Measurements from ENCODE around the gene GOLT1A.
"Not testable (repeated sequence)": the region's sequence is repeated elsewhere in the genome, so short reads cannot be mapped to it uniquely, and the experiment has no call there.

Gene GOLT1A

DNA sequence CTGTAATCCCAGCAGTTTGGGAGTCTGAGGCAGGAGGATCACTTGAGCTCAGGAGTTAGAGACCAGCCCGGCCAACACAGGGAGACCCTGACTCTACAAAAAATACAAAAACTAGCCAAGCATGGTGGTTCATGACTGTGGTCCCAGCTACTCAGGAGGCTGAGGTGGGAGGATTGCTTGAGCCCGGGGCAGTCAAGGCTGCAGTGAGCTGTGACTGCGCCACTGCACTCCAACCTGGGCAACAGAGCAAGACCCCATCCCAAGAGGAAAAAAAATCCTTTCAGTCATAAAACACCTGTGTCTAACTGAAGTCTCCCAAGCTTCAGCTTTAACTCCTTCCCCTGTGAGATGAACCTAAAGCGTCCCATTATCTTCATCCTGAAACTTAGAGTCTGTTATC, 33.1 kb upstream of the GOLT1A start:
- DNase-seq, result no peak

DNA sequence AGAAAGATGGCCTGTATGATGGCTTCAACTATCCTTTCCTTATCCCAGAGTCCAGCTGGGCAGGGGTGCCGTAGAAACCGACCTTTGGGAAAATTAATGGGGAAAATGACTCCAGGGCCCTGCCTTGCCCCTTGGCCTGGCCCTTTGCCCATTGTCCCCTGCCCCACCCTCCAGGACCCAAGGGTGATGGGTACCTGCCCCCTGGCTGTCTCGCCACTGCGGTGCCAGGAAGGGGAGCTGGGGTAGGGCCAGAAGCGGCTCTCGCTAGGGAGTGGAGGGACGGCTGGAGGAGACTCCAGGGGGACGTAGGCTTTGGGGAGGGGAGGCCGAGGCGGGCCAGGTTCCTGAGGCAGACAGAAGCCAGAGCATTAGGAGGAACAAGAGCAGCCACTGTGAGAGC, 29.1 kb upstream of the GOLT1A start:
- DNase-seq, result no peak

DNA sequence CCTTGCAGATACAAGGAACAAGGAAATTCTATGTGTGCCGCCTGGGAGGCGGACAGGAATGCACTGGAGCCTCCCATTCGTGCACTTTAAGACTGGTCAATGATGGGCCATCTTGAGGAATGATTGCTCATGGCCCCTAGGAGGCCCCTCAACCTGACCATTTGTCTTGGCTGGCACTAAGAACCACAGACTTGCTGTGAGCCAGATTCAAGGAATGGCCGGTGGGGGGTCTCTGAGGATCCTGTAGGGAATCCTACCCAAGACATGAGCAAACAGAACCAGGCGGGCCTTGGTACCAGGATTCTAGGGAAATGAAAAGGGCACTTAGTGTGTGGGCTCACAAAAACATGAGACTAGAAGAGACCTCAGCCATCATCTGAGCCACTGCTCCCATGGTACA, 28.1 kb upstream of the GOLT1A start:
- DNase-seq, result no peak

DNA sequence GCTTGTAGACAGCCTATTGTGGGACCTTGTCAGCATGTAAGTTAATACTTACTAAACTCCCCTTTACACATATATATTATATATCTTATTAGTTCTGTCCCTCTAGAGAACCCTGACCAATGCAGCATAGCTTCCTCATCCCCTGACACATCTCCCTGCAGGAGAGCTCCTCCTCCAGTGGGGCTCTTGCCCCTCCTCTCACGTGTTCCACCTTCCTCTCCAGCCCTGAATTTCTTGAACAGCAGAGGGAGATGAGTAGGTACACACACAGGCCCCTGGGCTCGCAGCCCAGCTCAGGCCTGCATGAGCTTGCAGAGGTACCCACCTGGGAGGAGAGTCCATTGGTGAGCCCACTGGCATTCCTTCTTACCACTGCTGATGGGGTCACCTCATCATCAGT, 27.3 kb upstream of the GOLT1A start:
- no peak for DNase-seq

DNA sequence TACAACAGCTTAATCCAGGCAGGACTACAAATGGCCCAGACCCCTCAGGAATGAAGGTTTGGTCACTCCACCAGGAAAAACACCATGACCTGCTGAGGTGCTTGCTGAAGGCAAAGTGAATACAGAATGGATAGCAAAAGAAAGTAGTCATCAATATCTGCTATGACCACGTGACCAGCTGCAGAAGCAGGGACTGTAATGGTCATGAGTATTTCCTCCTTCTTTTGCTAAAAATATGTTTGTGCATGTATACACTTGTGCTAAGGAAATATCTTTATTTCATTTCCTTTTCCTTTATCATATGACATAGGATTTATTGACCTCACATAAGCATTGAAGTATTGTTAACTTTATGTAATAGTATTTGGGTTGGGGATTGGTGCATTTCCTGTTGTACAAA, 26.4 kb upstream of the GOLT1A start:
- no peak for DNase-seq

DNA sequence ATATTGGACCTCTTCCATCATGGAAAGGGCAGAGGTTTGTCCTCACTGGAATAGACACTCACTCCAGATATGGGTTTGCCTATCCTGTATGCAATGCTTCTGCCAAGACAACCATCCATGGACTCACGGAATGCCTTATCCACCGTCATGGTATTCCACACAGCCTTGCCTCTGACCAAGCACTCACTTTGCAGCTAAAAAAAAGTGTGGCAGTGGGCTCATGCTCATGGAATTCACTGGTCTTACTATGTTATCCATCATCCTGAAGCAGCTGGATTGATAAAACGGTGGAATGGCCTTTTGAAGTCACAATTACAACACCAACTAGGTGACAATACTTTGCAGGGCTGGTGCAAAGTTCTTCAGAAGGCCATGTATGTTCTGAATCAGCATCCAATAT, 25.6 kb upstream of the GOLT1A start:
- not testable (repeated sequence) for DNase-seq

DNA sequence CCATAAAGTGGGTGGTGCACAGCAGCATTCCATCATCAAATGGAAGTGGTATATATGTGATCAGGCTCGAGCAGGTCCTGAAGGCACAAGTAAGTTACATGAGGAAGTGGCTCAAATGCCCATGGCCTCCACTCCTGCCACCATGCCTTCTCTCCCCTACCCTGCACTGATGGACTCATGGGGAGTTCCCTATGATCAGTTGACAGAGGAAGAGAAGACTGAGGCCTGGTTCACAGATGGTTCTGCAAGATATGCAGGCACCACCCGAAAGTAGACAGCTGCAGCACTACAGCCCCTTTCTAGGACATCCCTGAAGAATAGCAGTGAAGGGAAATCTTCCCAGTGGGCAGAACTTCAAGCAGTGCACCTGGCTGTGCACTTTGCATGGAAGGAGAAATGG, 24.7 kb upstream of the GOLT1A start:
- DNase-seq, result not testable (repeated sequence)

DNA sequence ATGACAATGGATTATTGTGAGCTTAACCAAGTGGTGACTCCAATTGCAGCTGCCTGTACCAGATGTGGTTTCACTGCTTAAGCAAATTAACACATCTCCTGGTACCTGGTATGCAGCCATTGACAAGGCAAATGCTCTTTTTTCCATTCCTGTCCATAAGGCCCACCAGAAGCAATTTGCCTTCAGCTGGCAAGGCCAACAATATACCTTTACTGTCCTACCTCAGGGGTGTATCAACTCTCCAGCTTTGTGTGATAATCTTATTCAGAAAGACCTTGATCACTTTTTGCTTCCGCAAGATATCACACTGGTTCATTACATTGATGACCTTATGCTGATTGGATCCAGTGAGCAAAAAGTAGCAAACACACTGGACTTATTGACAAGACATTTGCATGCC, 23.7 kb upstream of the GOLT1A start:
- DNase-seq, result not testable (repeated sequence)

DNA sequence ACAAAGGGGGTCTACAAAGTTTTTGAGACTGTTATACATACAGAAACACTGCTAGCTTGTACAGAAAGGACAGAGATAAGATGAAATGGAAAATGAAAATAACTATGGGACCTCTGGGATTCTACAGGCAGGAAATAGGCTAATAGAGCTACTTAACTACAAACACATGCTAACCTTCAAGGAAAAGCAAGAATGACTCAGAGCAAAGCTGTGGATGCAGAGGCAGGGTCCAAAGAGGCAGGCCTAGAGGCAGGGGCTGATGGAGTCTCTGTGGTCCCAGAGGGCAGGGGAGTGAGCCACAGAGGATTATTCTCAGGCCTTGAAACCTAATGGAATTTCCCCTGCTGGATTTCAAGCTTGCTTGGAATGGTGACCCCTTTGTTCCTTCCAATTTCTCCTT, 18.7 kb upstream of the GOLT1A start:
- DNase-seq, result no peak

DNA sequence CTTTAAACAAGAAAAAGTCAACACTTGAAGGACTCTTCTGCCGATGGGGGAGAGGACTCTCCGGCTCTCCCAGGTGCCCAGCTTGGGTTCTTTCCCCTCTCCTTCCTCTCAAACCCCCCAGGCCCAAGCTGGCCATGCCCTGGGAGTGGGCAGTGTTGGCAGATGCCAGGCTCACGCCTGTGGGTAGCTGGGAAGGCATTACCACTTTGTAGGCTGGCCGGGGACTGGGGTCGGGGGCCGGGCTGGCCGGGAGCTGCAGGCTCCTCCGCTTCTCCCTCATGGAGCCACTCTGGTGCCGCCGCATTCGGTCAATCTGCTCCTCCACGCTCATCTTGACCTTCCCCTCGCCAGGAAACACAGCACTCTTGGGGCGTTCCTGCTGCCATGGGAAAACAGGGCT, 16.4 kb upstream of the GOLT1A start:
- no peak for DNase-seq

DNA sequence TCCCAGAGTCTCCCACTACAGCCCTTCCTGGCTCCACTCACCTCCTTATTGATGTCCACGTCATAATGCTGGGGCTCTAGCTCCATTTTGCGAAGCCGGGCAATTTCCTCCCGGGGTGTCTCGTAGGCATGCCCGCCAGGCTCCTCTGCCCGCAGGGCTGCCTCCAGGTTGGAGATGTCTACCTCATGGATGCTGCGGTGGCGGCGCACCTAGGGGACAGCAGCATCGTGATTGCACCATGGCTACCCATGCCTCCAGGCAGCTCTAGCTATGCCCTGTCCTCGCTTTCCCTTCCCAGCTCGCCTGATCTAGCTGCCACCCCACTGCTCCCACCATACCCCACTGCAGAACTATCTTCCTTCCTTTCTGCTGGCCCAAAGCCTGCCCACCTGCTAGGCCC, 15.1 kb upstream of the GOLT1A start:
- no peak for DNase-seq

DNA sequence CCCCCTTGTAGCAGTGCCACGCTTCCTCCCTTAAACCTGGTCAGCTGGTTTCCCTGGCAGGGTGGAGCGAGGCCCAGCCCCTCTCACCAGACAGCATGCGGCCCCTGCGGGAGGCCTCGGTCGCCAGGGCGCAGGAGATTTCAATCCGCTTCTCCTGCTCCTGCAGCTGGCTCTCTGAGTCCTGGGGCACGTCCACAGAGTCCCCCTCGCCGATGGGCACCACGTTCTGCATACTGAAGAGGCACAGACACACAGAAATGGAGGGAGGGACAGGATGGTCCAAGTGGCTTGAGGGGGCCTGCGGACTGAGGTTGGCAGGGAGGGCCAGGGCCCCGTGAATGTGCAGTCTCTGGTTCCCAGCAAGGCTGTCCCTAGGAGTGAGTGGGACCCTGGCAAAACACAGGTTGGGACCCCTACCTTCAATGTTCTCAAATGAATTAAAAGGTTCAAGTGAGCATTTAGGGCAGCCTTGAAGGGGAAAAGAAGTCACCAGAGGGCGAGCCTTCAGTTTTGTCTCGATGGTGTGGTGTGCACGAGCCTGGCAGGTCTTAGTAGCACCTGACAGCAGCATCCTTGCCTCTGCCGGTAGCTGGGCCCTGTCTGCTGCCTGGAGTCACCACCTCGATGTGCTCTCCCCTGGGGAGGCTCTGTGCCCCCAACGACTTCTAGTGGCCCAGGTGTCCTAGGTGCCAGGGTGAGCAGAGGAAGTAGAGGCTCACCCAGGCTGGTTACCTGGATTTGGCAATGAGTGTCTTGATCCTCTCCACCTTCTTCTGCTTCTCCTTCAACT, 14.4 kb upstream of the GOLT1A start:
- no peak for DNase-seq

DNA sequence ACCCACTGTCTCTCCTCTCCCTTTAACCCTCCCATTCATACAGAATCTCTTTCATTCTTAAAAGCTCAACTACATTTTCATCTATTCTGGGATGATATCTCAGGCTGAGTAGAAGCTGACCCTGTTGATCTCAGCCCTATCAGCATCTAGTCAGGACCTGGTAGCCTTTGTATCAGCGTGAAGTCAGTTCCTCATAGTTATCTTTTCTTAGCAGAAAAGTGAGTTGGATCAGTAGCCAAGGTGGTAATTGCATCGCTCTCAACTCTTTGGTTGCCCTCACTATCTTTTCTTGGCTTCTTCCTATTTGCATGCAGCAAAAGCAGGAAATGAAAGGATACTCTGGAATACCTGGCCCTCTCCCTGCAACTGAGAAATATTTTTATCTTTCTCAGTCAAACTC, 13.6 kb upstream of the GOLT1A start:
- DNase-seq, result no peak

DNA sequence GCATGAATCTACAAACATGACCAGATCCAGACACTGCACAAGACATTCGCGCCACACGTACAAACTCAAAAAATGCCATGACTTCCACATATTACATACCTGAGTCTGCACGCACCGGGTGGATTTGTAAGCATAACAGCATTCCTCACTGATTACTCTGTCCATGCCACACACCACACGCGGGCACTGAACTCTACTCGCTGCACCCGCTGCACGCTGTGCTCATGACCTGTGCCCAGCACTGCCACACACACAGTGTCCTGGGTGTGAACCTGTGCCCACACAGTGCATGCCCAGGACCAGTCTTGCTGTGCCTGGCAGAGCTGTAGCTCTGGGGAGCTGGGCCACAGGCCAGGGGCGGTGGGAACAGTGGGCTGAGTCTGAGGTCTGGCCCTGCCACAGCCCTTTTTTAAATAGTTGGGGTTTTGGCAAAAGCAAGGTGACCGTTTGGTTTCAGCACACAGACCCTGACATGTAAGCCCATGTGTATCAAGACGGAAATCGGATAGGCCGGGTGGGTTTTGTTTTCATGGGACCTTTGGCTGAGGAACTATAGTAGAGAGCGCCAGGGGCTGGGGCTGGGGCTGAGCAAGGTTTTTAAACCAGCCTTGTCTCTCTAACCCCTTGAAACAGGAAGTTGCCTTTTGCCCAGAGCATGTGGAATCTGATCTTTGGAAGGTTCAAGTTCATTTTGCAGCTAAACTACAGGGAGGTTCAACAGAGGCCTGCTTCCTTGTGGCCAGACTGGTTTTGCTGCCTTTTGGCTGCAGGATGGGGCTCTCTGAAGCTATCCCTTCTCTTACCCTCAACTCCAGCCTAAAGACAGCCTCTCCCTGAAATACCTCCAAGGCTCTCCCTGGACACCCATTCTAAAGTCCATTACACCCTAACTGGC, 12.3 kb upstream of the GOLT1A start:
- DNase-seq, result peak; percentile 72

DNA sequence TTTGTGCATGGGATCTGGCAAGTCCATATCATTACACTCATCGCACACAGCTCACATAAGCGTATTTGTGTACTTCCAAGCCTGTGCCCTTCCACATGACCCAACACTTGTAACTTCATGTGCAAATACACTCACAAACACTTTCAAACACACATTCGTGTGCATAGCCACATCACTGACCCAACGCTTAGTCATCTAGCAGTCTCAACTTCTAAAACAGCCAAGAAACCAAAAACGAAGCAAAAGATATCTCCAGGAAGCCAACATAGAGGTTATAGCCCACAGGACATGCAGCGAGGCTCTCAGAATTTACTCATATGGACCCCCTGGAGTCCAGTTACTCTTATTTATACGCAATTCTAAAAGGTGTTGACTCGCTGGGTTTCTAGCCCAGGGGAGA, 10.9 kb upstream of the GOLT1A start:
- DNase-seq, result no peak

DNA sequence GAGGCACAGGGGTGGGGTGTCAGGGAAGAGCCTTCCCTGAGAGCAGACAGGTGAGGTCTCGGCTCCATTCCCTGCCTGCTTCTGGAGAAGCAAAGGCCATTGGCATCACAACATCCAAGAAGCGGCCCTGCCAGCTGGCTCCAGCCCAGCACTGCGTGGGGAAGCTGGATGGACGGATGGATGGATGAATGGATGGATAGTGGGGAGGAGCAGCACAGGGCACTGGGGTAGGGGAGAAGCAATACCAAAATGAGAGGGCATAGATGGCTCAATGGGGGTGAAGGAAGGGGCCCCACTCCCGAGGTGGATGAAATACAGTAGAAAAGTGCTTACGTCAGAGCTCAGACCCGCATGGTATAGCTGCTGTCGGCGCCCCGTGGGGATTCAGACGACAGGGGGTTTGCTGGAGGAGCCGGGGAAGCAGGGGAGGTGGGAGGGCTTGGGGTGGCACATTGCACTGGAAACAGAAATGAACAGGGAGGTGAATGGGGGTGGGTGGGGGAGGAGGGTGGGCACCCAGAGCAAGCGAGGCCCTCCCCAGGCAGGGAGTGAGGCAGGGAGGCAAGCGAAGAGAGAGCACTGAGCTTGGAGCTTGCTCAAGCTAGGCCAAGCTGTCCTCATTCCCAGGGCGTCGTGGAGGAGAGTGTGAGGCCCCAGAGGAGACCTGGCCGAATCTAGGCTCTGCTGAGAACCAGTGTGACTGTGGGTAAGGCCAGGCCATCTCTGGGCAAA, 9.5 kb upstream of the GOLT1A start:
- no peak for DNase-seq

DNA sequence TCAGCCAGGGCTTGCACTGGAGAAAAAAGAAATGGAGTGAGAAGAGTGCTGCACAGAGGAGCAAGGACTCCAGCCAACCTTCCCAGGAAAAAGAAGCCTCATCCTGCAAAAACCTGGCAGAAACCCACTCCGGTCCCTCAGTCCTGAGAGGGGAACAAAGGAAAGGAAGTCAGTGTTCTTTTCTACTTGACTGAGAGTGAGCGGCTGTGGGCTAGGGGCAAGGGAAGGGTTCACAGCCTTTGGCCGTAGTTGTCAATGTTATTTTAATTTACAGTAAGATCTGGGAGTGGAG, 8.9 kb upstream of the GOLT1A start:
- no peak for DNase-seq

DNA sequence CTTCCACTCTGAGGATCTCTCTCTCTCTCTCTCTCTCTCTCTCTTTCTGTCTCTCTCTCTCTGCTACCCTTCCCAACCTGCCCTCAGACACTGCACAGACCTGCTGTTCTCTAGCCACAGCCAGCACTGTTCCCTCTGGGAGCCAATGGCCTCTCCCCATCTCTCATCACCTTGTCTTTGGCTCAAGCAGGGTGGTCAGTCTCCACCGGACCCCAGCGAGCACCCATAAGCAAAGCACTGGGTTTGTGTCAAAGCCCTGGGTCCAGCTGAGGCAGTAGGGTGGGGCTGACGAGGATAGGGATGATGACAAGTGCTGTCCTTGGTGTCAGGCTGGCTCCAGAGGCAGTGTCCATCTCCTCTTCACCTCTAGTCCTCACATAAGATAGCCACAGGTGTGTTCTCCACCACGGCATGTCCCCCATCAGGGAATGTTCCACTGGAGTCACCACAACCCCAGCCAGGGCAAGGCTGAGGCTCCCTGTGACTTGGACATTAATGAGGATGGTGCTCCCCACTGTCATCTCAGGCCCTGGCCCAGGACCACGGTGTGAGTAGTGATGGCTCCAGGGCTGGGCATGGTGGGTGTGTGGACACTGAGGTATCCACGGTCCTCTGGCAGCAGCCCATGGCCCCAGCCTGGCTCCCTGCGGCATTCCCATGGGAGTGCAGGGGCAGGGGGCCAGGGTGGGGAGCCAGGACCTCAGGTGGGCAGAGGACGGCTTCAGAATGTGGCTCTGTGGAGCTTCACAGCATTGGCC, 8.4 kb upstream of the GOLT1A start:
- DNase-seq, result no peak

DNA sequence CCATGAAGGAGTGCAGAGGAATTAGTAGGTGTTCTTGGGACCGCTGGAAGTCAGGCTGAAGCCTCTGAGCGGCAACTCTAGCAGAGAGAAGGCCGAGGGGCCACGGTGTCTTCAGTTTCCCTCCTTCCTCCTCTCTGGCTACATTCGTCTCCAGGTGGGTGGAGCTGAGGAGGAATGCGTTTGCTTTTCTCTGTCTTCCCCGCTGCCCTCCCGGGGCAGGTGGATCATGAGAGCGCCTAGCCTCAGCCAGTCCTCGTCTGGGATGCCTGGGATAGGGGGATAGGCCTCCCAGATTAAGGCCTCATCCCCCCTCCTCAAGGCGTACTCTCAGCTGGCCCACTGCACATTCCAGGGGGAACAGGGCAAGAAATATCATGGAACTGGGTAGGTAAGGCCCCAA, 7.5 kb upstream of the GOLT1A start:
- DNase-seq, result no peak

DNA sequence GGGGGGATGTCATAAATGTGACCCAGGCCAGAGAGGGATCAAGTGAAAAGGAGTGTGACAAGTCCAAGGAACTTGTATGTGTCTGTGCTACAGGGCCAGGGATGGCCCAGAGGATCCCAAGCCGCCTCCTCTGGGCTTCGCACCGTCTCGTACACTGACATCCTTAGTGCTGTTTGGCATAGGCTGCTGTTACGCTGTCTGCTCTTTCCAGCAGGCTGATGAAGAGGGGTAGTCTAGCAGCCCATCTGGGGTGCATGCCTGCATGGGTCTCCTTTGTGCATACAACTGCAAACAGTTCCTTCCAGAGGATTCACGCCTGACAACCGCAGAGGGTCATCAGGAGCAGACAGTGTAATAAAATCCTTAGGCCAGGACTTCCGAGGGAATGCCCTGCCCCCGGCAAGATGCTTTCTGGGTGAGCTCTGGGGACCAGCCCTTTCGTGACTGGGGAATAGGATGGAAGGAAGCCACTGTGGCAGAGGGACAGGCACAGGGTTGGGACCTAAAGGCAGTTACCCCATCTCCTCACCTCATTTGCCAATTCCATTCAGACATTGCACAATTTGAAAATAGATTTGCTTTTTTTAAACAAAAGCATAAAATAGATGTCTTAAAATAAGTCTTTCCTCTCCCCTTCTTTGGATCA, 6.3 kb upstream of the GOLT1A start:
- DNase-seq, result no peak

DNA sequence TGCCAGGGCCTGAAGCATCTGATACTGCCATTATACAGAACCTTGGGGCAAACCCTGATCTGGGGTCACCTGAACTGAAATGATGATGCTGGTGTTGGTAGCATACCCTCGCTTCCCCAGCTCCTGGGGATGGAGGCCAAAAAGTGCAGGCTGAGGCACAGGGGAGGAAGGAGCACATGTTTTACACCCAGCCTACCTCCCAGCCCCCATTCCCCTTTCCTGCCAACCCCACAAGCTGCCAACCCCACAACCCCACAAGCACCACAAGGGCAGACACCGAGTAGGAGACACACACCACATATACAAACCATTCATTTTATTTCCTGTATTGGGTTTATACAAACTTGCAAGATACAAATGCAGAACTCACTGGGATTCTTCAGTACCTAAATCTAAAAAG, 4.8 kb upstream of the GOLT1A start:
- no peak for DNase-seq

DNA sequence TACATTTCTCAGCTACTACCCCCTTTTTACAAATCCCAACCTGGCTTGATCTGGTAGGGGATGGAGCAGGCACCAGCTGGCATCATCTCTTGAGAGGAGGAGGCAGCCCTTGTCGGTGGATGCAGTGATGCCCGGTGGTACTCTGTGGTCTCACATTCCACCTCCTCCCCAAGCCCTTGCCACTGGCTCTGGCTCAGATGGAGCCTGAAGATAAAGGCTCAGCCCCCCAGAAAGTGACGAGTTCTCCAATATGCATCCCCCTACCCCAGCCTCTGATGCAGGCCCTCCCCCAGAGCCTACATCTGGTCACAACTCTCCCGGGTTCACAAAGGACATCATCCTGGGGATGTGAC, 3.8 kb upstream of the GOLT1A start:
- no peak for DNase-seq

All from MV-4-11 (cell line).